GM23338 (cell line): ENCODE measurements around the gene DNAJB2. TPM values are rescaled to one million over a fixed set of nuclear protein-coding genes. Genes with fewer than 3 reads are reported as not detected.

Experiments
- ATAC-seq: fragments of 200-7000 bp; cut with Tn5 transposase; 3 replicates; pipeline ENCODE4 v1.9.1; 2020
- DNase-seq: peaks from one replicate; pipeline ENCODE4 v3.0.0-alpha.2; 2015; ENCODE audit warnings: low spot score
- H2AFZ ChIP-seq: fragments of 200-600 bp; sonication (generic); 2 replicates; pipeline ENCODE4 v1.8.0; 2016; ENCODE audit warnings: antibody characterized with exemption, mild to moderate bottlenecking, moderate library complexity
- H3F3A ChIP-seq: fragments of 200-600 bp; sonication (generic); replicated peaks from 2 replicates; pipeline ENCODE4 v1.8.0; 2017; ENCODE audit warnings: antibody characterized with exemption, mixed run types, low read depth
- H3K27ac ChIP-seq: fragments of 200-600 bp; sonication (generic); 2 replicates; pipeline ENCODE4 v1.6.1; 2016; ENCODE audit warnings: low read depth
- H3K27me3 ChIP-seq: fragments of 200-600 bp; sonication (generic); 2 replicates; pipeline ENCODE4 v1.8.0; 2016; ENCODE audit warnings: mild to moderate bottlenecking, mixed run types, moderate library complexity; ENCODE audit not compliant: insufficient read depth
- H3K36me3 ChIP-seq: fragments of 200-600 bp; sonication (generic); 2 replicates; pipeline ENCODE4 v1.8.0; 2016; ENCODE audit warnings: mild to moderate bottlenecking; ENCODE audit not compliant: insufficient read depth
- H3K4me1 ChIP-seq: fragments of 200-600 bp; sonication (generic); 2 replicates; pipeline ENCODE4 v1.8.0; 2016; ENCODE audit warnings: mild to moderate bottlenecking, moderate library complexity; ENCODE audit not compliant: insufficient read depth
- H3K4me2 ChIP-seq: fragments of 200-600 bp; sonication (generic); 2 replicates; pipeline ENCODE4 v1.7.1; 2017; ENCODE audit warnings: mixed run types
- H3K4me3 ChIP-seq: fragments of 200-600 bp; sonication (generic); 2 replicates; pipeline ENCODE4 v1.6.1; 2016; ENCODE audit warnings: mixed run types
- H3K79me2 ChIP-seq: fragments of 200-600 bp; sonication (generic); replicated peaks from 2 replicates; pipeline ENCODE4 v1.8.0; 2017; ENCODE audit warnings: mild to moderate bottlenecking; ENCODE audit not compliant: insufficient read depth
- H3K9me2 ChIP-seq: fragments of 200-600 bp; sonication (generic); 2 replicates; pipeline ENCODE4 v1.8.0; 2017; ENCODE audit not compliant: insufficient read depth
- H4K20me1 ChIP-seq: fragments of 200-600 bp; sonication (generic); replicated peaks from 2 replicates; pipeline ENCODE4 v1.8.0; 2017; ENCODE audit warnings: mild to moderate bottlenecking; ENCODE audit not compliant: insufficient read depth
- H3K27ac Mint-ChIP-seq: 2 replicates; pipeline ENCODE4 v1.8.0; 2020; ENCODE audit warnings: inconsistent platforms, mild to moderate bottlenecking, moderate library complexity, mixed read lengths
- H3K27me3 Mint-ChIP-seq: 3 replicates; pipeline ENCODE4 v1.8.0; 2022; ENCODE audit warnings: low read depth, mild to moderate bottlenecking, moderate library complexity, mixed read lengths, inconsistent platforms; ENCODE audit not compliant: insufficient read depth, poor library complexity
- H3K36me3 Mint-ChIP-seq: 3 replicates; pipeline ENCODE4 v1.8.0; 2021; ENCODE audit warnings: low read depth, mild to moderate bottlenecking, inconsistent platforms, moderate library complexity, mixed read lengths
- H3K4me1 Mint-ChIP-seq: 3 replicates; pipeline ENCODE4 v1.8.0; 2020; ENCODE audit warnings: mild to moderate bottlenecking, inconsistent platforms, mixed read lengths
- H3K4me3 Mint-ChIP-seq: 3 replicates; pipeline ENCODE4 v1.8.0; 2021; ENCODE audit warnings: moderate library complexity, mild to moderate bottlenecking, inconsistent platforms, mixed read lengths
- H3K9me3 Mint-ChIP-seq: 3 replicates; pipeline ENCODE4 v1.8.0; 2020; ENCODE audit warnings: moderate library complexity, mild to moderate bottlenecking, inconsistent platforms, mixed read lengths
- CREB1 ChIP-seq: fragments of 250-450 bp; sonication (Bioruptor Pico); IDR thresholded peaks from 2 replicates; pipeline ENCODE4 v1.5.0; 2020; ENCODE audit warnings: low read depth, mild to moderate bottlenecking, moderate library complexity
- CTCF ChIP-seq, 2 experiments: fragments of 200-600 bp in 1 of 2; sonication (generic) in 1 of 2; conservative IDR thresholded peaks; 2 replicates each; pipeline versions ENCODE4 v1.5.1 to v1.6.1; 2016 to 2017; ENCODE audit warnings: antibody characterized with exemption in 2 of 2, low read depth in 2 of 2, mild to moderate bottlenecking in 2 of 2, moderate library complexity in 1 of 2
- ETS1 ChIP-seq: IDR thresholded peaks from 2 replicates; pipeline ENCODE4 v1.6.1; 2016; ENCODE audit warnings: antibody characterized with exemption
- EZH2 ChIP-seq: fragments of 200-600 bp; sonication (generic); IDR thresholded peaks from one replicate; pipeline ENCODE4 v1.8.0; 2017; ENCODE audit warnings: antibody characterized with exemption, mild to moderate bottlenecking, low read depth; ENCODE audit not compliant: unreplicated experiment
- EZH2phosphoT487 ChIP-seq: fragments of 200-600 bp; sonication (generic); IDR thresholded peaks from one replicate; pipeline ENCODE4 v1.8.1; 2018; ENCODE audit warnings: antibody characterized with exemption; ENCODE audit not compliant: unreplicated experiment
- JUNB ChIP-seq: IDR thresholded peaks from one replicate; pipeline ENCODE4 v1.6.1; 2016; ENCODE audit warnings: antibody characterized with exemption; ENCODE audit not compliant: unreplicated experiment
- NANOG ChIP-seq: IDR thresholded peaks from 2 replicates; pipeline ENCODE4 v1.6.1; 2016; ENCODE audit warnings: antibody characterized with exemption, borderline replicate concordance
- POLR2AphosphoS5 ChIP-seq: IDR thresholded peaks from 2 replicates; pipeline ENCODE4 v1.6.1; 2016; ENCODE audit warnings: antibody characterized with exemption, low read depth
- REST ChIP-seq: IDR thresholded peaks from one replicate; pipeline ENCODE4 v1.6.1; 2018; ENCODE audit warnings: antibody characterized with exemption; ENCODE audit not compliant: unreplicated experiment
- STAT1 ChIP-seq: IDR thresholded peaks from one replicate; pipeline ENCODE4 v1.6.1; 2016; ENCODE audit warnings: antibody characterized with exemption; ENCODE audit not compliant: unreplicated experiment
- ZNF114 ChIP-seq: fragments of 250-450 bp; sonication (Bioruptor Pico); IDR thresholded peaks from 2 replicates; pipeline ENCODE4 v1.5.0; 2020; ENCODE audit warnings: mild to moderate bottlenecking, moderate library complexity
- polyA plus RNA-seq: library from polyadenylated mRNA; unstranded; fragments of >200 nt; fragmentation: Nextera tagmentation; extraction: Ambion mirVana; gene quantifications from 2 replicates; pipeline ENCODE4 v1.2.1, GENCODE V29; 2016
- total RNA-seq: library from RNA; depleted of rRNA; stranded (reverse); fragments of >200 nt; shearing (Covaris generic); gene quantifications from 2 replicates; pipeline ENCODE4 v1.2.3, GENCODE V29; 2014

The DNAJB2 gene
- total and polyA plus RNA-seq, 2 experiments from 2014 or later, result 6.4 to 25.9 TPM

- H3K4me3 Mint-ChIP-seq, result no peak overlapping the region
- no peaks in the 10 kb centered on the region; the same call in 2 of the 3 replicates for H3K9me3 Mint-ChIP-seq
- H2AFZ ChIP-seq, result no peak overlapping the region
- H3K4me3 ChIP-seq, result no peak overlapping the region
- H3K4me1 ChIP-seq, result peaks cover 8% of the 10 kb centered on the region
- H3K79me2 ChIP-seq, result no peaks in the 10 kb centered on the region
- H3K36me3 ChIP-seq, result no peaks in the 10 kb centered on the region
- ATAC-seq, result no peak
- H3K4me2 ChIP-seq, result no peak overlapping the region
- H3F3A ChIP-seq, result peaks cover 4% of the 10 kb centered on the region; the same call in 1 of the 2 replicates
- H3K9me2 ChIP-seq, result no peaks in the 10 kb centered on the region
- H3K27me3 Mint-ChIP-seq, result peaks cover 13% of the 10 kb centered on the region
- H4K20me1 ChIP-seq, result peaks cover 12% of the 10 kb centered on the region
- no peak for TF ChIP-seq REST
- no peak for TF ChIP-seq CREB1 (CRISPR knock-in tag)
- TF ChIP-seq EZH2phosphoT487, result no peak
- no peak for TF ChIP-seq STAT1
- TF ChIP-seq ZNF114, result no peak
- no peak for TF ChIP-seq JUNB
- no peak for TF ChIP-seq EZH2
- no peak for TF ChIP-seq NANOG
- no peak for TF ChIP-seq CTCF (conservative IDR thresholded peaks at IDR 0.05; ENCODE audit: low read depth in 2 of 2)
- no peak for TF ChIP-seq ETS1
- TF ChIP-seq POLR2AphosphoS5, result no peak
- DNase-seq, result no peak
- peaks cover 16% of the 10 kb centered on the region for H3K27me3 ChIP-seq
- H3K27ac ChIP-seq, result no peak overlapping the region
- no peak overlapping the region for H3K27ac Mint-ChIP-seq
- peaks cover 14% of the 10 kb centered on the region for H3K4me1 Mint-ChIP-seq
- no peaks in the 10 kb centered on the region for H3K36me3 Mint-ChIP-seq
Observed at GRCh38 chr2:219304223-219304622, 25.1 kb downstream of the DNAJB2 start.
